ENCODE data around the gene SNRPA.
"Not testable (repeated sequence)": the region's sequence is repeated elsewhere in the genome, so short reads cannot be mapped to it uniquely, and the experiment has no call there.

The SNRPA gene

GRCh38 chr19:40718774-40719391, 32.1 kb upstream of the SNRPA start:
- H3K4me3 ChIP-seq: peak overlapping the region; percentile 51 to 87 (median 66)
- peak overlapping the region; percentile 73 to 99 (median 95) for H3K27ac ChIP-seq

- H3K27ac ChIP-seq: peak overlapping the region; percentile 15 to 99 (median 95)
Measured at GRCh38 chr19:40719414-40719894, 31.5 kb upstream of the SNRPA start.

GRCh38 chr19:40721140-40721486, 29.9 kb upstream of the SNRPA start:
- peak overlapping the region in 19 of 21 experiments; percentile 32 to 99 (median 95) for H3K27ac ChIP-seq
- H3K4me3 ChIP-seq: peak overlapping the region in 3 of 7 experiments; percentile 7 to 87 (median 66)

More at GRCh38 chr19:40719414-40719894, 31.5 kb upstream of the SNRPA start:
- peak overlapping the region; percentile 51 to 87 (median 66) for H3K4me3 ChIP-seq

GRCh38 chr19:40721936-40722661, 28.9 kb upstream of the SNRPA start:
- Histone ChIP-seq H3K4me3 (peak overlapping the region in 1 of 7 experiments; percentile 8), H3K27ac (peak overlapping the region in 17 of 21 experiments; percentile 13 to 99 (median 95))

- H3K4me3 ChIP-seq: no peak overlapping the region
- no peak overlapping the region for H3K27ac ChIP-seq
Measured at GRCh38 chr19:40723661-40724254, 27.2 kb upstream of the SNRPA start.

- Histone ChIP-seq H3K4me3 (no peak overlapping the region), H3K27ac (no peak overlapping the region)
Measured at GRCh38 chr19:40724315-40724714, 26.7 kb upstream of the SNRPA start.

GRCh38 chr19:40724855-40725254, 26.1 kb upstream of the SNRPA start:
- Histone ChIP-seq H3K4me3 (no peak overlapping the region), H3K27ac (peak overlapping the region in 2 of 21 experiments; percentile 1 to 10)

- H3K27ac ChIP-seq: no peak overlapping the region
- H3K4me3 ChIP-seq: no peak overlapping the region
Measured at GRCh38 chr19:40726279-40726678, 24.7 kb upstream of the SNRPA start.

GRCh38 chr19:40730065-40730464, 20.9 kb upstream of the SNRPA start:
- not testable (repeated sequence) for H3K27ac ChIP-seq, H3K4me3 ChIP-seq

GRCh38 chr19:40732304-40732703, 18.7 kb upstream of the SNRPA start:
- not testable (repeated sequence) for H3K4me3 ChIP-seq, H3K27ac ChIP-seq

GRCh38 chr19:40733149-40733548, 17.9 kb upstream of the SNRPA start:
- Histone ChIP-seq H3K27ac (peak overlapping the region in 1 of 21 experiments; percentile 13), H3K4me3 (no peak overlapping the region)

- peak overlapping the region in 1 of 21 experiments; percentile 23 for H3K27ac ChIP-seq
Measured at GRCh38 chr19:40735013-40735771, 15.8 kb upstream of the SNRPA start.

GRCh38 chr19:40736661-40737060, 14.3 kb upstream of the SNRPA start:
- no peak overlapping the region for H3K4me3 ChIP-seq
- H3K27ac ChIP-seq: peak overlapping the region in 3 of 21 experiments; percentile 1 to 44 (median 2)

More at GRCh38 chr19:40735013-40735771, 15.8 kb upstream of the SNRPA start:
- H3K4me3 ChIP-seq: no peak overlapping the region

GRCh38 chr19:40737102-40737644, 13.8 kb upstream of the SNRPA start:
- Histone ChIP-seq H3K27ac (peak overlapping the region in 3 of 21 experiments; percentile 1 to 44 (median 2)), H3K4me3 (no peak overlapping the region)

GRCh38 chr19:40739030-40739839, 11.8 kb upstream of the SNRPA start:
- no peak overlapping the region for H3K4me3 ChIP-seq
- H3K27ac ChIP-seq: peak overlapping the region in 13 of 21 experiments; percentile 42 to 86 (median 71)

GRCh38 chr19:40739871-40740703, 10.9 kb upstream of the SNRPA start:
- Histone ChIP-seq H3K4me3 (peak overlapping the region in 1 of 7 experiments; percentile 25), H3K27ac (peak overlapping the region in 16 of 21 experiments; percentile 18 to 86 (median 69))

GRCh38 chr19:40740747-40741146, 10.3 kb upstream of the SNRPA start:
- no peak overlapping the region for H3K4me3 ChIP-seq
- peak overlapping the region in 16 of 21 experiments; percentile 4 to 86 (median 70) for H3K27ac ChIP-seq

Measured in skin epidermis (tissue), 12 donors.